PC-3 (cell line): ENCODE measurements around the gene P2RX5. TPM values are rescaled to one million over a fixed set of nuclear protein-coding genes. Genes with fewer than 3 reads are reported as not detected.

Experiments used
- ATAC-seq: fragments of 200-7000 bp; cut with Tn5 transposase; 2 replicates; pipeline ENCODE4 v1.9.1; 2020; ENCODE audit warnings: mild to moderate bottlenecking, moderate library complexity
- BruUV-seq: library from RNA; stranded (reverse); fragments of 400-500 nt; replicated peaks from 2 replicates; lab custom pipeline; 2021; lab: Mats Ljungman, UMichigan
- CTCF ChIA-PET: fragments of 300-600 bp; sonication (Branson Sonifier 250); formaldehyde crosslinking; loops from one replicate; lab custom pipeline; 2022; ENCODE audit warnings: antibody characterized with exemption; lab: Charles Lee
- POLR2A ChIA-PET: fragments of 300-600 bp; sonication (Branson Sonifier 250); formaldehyde crosslinking; loops from one replicate; lab custom pipeline; 2022; ENCODE audit warnings: antibody characterized with exemption; ENCODE audit not compliant: unreplicated experiment; lab: Charles Lee
- DNase-seq: peaks from one replicate; pipeline ENCODE4 v3.0.0-alpha.2; 2015
- H2AFZ ChIP-seq: fragments of 300-600 bp; sonication (generic); 2 replicates; pipeline ENCODE4 v1.6.0; 2016; ENCODE audit warnings: antibody characterized with exemption, low read length
- H3F3A ChIP-seq: fragments of 300-600 bp; sonication (generic); one replicate; pipeline ENCODE4 v1.6.0; 2017; ENCODE audit warnings: antibody characterized with exemption, low read length, control low read depth, mild to moderate bottlenecking; ENCODE audit not compliant: unreplicated experiment
- H3K27ac ChIP-seq: fragments of 300-600 bp; sonication (generic); 2 replicates; pipeline ENCODE4 v1.5.1; 2016; ENCODE audit warnings: mild to moderate bottlenecking, low read length
- H3K27me3 ChIP-seq: fragments of 300-600 bp; sonication (generic); 2 replicates; pipeline ENCODE4 v1.6.1; 2016; ENCODE audit warnings: low read length, mixed read lengths
- H3K36me3 ChIP-seq: fragments of 300-600 bp; sonication (generic); 2 replicates; pipeline ENCODE4 v1.6.1; 2016; ENCODE audit warnings: low read depth, mixed run types, low read length, mixed read lengths
- H3K4me1 ChIP-seq: fragments of 300-600 bp; sonication (generic); 2 replicates; pipeline ENCODE4 v1.5.1; 2016; ENCODE audit warnings: low read length; ENCODE audit not compliant: insufficient read depth
- H3K4me2 ChIP-seq: fragments of 300-600 bp; sonication (generic); 2 replicates; pipeline ENCODE4 v1.6.0; 2016; ENCODE audit warnings: low read length
- H3K4me3 ChIP-seq: fragments of 300-600 bp; sonication (generic); 2 replicates; pipeline ENCODE4 v1.5.1; 2016; ENCODE audit warnings: mild to moderate bottlenecking, low read length, mixed read lengths
- H3K79me2 ChIP-seq: fragments of 300-600 bp; sonication (generic); 2 replicates; pipeline ENCODE4 v1.6.1; 2017; ENCODE audit warnings: low read length, mixed read lengths
- H3K9ac ChIP-seq: fragments of 300-600 bp; sonication (generic); 2 replicates; pipeline ENCODE4 v1.6.0; 2016; ENCODE audit warnings: mild to moderate bottlenecking, low read length
- H3K9me2 ChIP-seq: fragments of 300-600 bp; sonication (generic); replicated peaks from 2 replicates; pipeline ENCODE4 v1.6.1; 2016; ENCODE audit warnings: mixed run types, low read length, mixed read lengths
- H3K9me3 ChIP-seq: fragments of 300-600 bp; sonication (generic); 2 replicates; pipeline ENCODE4 v1.6.1; 2016; ENCODE audit warnings: low read length, mixed read lengths
- H4K20me1 ChIP-seq: fragments of 300-600 bp; sonication (generic); 2 replicates; pipeline ENCODE4 v1.6.1; 2016; ENCODE audit warnings: low read length, mixed read lengths
- CTCF ChIP-seq: fragments of 300-600 bp; sonication (generic); conservative IDR thresholded peaks from 2 replicates; pipeline ENCODE4 v1.5.1; 2017; ENCODE audit warnings: antibody characterized with exemption, low read depth, mild to moderate bottlenecking, low read length
- EZH2 ChIP-seq: fragments of 300-600 bp; sonication (generic); IDR thresholded peaks from one replicate; pipeline ENCODE4 v1.6.1; 2017; ENCODE audit warnings: antibody characterized with exemption, mild to moderate bottlenecking, low read length; ENCODE audit not compliant: unreplicated experiment
- EZH2phosphoT487 ChIP-seq: fragments of 300-600 bp; sonication (generic); IDR thresholded peaks from 2 replicates; pipeline ENCODE4 v1.6.1; 2018; ENCODE audit warnings: mild to moderate bottlenecking, antibody characterized with exemption, low read length, borderline replicate concordance
- intact Hi-C: fragments of 100-400 bp; cut with micrococcal nuclease; formaldehyde crosslinking; loops from 2 replicates; pipeline ENCODE4 v1.9.0; 2023
- total RNA-seq: library from RNA; depleted of rRNA; stranded (reverse); fragments of >200 nt; gene quantifications from 2 replicates; pipeline ENCODE4 v1.2.3, GENCODE V29; 2014

The P2RX5 gene
- total RNA-seq, 1 experiment from 2014 or later: 13.0 TPM

DNA sequence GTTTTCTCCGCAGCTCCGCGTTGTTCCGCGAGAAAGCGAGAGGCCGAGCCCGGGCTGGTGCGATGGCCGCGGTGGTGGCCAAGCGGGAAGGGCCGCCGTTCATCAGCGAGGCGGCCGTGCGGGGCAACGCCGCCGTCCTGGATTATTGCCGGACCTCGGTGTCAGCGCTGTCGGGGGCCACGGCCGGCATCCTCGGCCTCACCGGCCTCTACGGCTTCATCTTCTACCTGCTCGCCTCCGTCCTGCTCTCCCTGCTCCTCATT, 26.9 kb downstream of the P2RX5 start:
- ChIA-PET POLR2A (no interaction called here), CTCF (no interaction called here)
- TSS peak; percentile 78 for BruUV-seq
- H3K27me3 ChIP-seq: no peaks in the 10 kb centered on the region
- TF ChIP-seq EZH2phosphoT487: no peak
- no peak for TF ChIP-seq CTCF
- TF ChIP-seq EZH2: no peak
- peak overlapping the region; percentile 95 for H3K9ac ChIP-seq
- H3K9me2 ChIP-seq: no peaks in the 10 kb centered on the region
- peak overlapping the region; percentile 82 for H3K4me2 ChIP-seq
- DNase-seq (no peak), ATAC-seq (no peak; the same call in 1 of the 2 replicates)
- peaks cover 13% of the 10 kb centered on the region; the same call in 1 of the 2 replicates for H4K20me1 ChIP-seq
- H3F3A ChIP-seq: no peaks in the 10 kb centered on the region
- H3K79me2 ChIP-seq: peaks cover 47% of the 10 kb centered on the region
- intact Hi-C loops: loop anchor here (2.0 kb wide), 1 partner anchor 32 kb away; the partner anchor contains the start of genes CTNS and SHPK
- peak overlapping the region; percentile 86 for H2AFZ ChIP-seq
- no peaks in the 10 kb centered on the region for H3K36me3 ChIP-seq
- H3K4me3 ChIP-seq: peak overlapping the region; percentile 99
- peak overlapping the region; percentile 48 for H3K27ac ChIP-seq
- no peaks in the 10 kb centered on the region for H3K9me3 ChIP-seq
- peaks cover 11% of the 10 kb centered on the region; the same call in 1 of the 2 replicates for H3K4me1 ChIP-seq

DNA sequence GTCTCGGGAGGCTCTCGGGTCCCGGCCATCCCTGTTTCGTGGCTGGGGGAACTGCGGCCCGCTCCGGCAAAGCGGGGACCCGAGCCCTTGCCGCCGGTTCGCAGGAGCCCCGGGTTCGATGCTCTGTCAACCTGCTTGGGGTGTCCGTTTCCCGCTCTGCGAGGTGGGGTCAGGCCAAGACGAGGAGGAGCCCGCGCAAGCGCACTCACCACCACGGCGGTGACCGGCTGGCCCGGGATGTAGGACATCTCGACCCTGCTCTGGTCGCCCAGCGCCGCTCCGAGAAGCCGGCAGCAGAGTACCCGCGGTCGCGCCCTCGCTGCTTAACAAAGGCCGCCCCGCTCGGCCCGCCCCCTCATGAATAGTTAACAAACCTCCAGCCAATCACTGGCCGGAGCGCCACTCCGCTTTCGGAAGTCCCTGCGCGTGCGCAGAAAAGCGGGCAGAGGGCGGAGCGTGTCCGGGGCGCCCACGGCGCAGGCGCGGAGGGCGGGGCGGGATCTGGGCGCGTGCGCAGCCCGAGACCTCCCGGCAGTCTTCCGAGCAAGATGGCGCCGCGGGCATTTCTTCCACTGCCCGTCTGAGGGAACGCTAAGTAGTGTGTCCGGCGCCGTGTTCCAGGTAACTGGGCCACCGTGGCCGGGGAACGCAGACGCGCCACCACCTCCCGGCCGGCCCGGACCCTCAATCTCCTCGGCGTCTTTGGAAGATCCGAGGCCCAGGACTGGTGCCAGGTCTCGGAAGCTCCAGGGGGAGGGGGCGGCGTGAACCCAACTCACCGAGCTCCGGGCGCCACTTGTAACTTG, 27.5 kb downstream of the P2RX5 start, which contains the start of the genes EMC6 and TAX1BP3:
TSS of gene EMC6 (plus strand) at position 534 of the 806 bp plus-strand sequence. CDS start 335 bp downstream, outside the sequence.
TSS of gene TAX1BP3 (minus strand) at position 300 of the 806 bp plus-strand sequence. CDS start at position 248, 52 bp downstream.
- Histone ChIP-seq H4K20me1 (peaks cover 13% of the 10 kb centered on the region; the same call in 1 of the 2 replicates), H3K36me3 (no peaks in the 10 kb centered on the region), H3K4me3 (peak within 1 kb of the TSS; percentile 99), H3K27ac (peak within 1 kb of the TSS; percentile 83), H3K27me3 (no peaks in the 10 kb centered on the region), H2AFZ (peak within 1 kb of the TSS; percentile 86), H3F3A (no peaks in the 10 kb centered on the region), H3K9ac (peak within 1 kb of the TSS; percentile 95), H3K4me2 (peak within 1 kb of the TSS; percentile 99), H3K9me3 (no peaks in the 10 kb centered on the region), H3K9me2 (no peaks in the 10 kb centered on the region), H3K4me1 (peaks cover 11% of the 10 kb centered on the region; the same call in 1 of the 2 replicates), H3K79me2 (peaks cover 47% of the 10 kb centered on the region)
- POLR2A ChIA-PET: interaction anchor here (0.7 kb wide), 1 partner anchor 942 kb away, joined by 4 read pairs; no protein-coding TSS in a partner anchor
- CTCF ChIA-PET: no interaction called here
- BruUV-seq: no TSS peak
- intact Hi-C loops: loop anchor here (2.0 kb wide), 1 partner anchor 32 kb away; the partner anchor contains the start of genes CTNS and SHPK
- no peak for TF ChIP-seq EZH2
- ATAC-seq (peak; percentile 89), DNase-seq (peak; percentile 96)
